ENCODE results near the gene ATG101. TPM values are rescaled to one million over a fixed set of nuclear protein-coding genes. Genes with fewer than 3 reads are reported as not detected.

The ATG101 gene
- total and polyA plus RNA-seq, 9 of the 15 experiments (the other 6 are each of a cell fraction or from before 2014, with no cell fraction given) = 2.9 to 52.4 (median 29.7) TPM

DNA sequence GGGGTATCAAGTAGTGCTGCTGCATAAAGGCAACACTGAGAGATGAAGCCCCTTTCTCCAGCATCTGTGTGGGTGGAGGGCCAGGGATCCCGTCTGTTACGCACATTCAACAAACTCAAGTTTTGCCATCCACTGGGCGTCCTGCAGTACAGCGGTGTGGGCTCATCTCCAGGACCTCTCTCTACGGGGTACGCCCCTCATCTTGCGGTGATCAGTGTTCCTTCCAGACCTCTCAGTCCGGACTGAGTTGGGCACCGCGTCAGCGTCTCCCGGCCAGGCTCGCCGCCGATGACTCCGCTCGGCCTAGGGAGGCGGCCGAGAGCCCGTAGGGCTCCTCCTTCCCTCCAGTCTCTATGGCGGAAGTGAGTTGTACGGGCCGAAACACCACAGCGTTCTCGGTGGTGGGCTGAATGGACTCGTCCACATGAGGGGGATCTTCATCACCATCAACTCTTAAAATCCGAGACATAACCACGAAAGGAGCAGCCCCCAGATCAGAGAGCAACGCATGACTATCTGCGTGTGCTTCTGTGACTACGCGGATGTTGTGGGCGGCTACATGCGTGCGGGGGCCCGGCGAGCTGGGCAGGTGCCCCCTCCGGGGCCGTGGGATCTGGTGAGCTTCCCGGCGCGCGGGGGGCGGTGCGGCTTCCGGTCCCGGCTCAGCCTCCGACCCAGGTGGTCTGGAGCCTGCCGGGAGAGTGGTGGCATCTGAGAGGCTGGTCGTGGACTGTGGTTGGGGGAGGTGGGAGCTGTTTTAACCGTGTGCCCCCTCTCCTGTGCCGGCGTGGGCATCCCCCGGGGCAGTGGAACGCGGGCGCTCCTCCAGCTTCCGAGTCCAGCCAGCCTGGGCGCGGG lies at the start of gene ATG101 (continued):
- TF ChIP-seq SPI1 (IDR thresholded peaks at IDR 0.05; ENCODE audit: borderline replicate concordance, low read depth, low read length) (0 out of 2 replicates have a peak, but pooled peaks have one; percentile 27), BACH1 (tag; IDR thresholded peaks at IDR 0.05) (no peak), TCFL5 (CRISPR knock-in tag; conservative IDR thresholded peaks at IDR 0.05) (no peak), KLF13 (tag; IDR thresholded peaks at IDR 0.05; ENCODE audit: borderline replicate concordance, low read depth) (peak; percentile 94), TOE1 (IDR thresholded peaks at IDR 0.05; ENCODE audit: borderline replicate concordance) (peak; percentile 99), TOE1 (CRISPR knock-in tag; IDR thresholded peaks at IDR 0.05; ENCODE audit: borderline replicate concordance, low read depth) (no peak), MBD2 (IDR thresholded peaks at IDR 0.05; ENCODE audit: borderline replicate concordance, low read depth) (peak; percentile 98), NCOA2 (IDR thresholded peaks at IDR 0.05; ENCODE audit: partially characterized antibody in 2 of 2) (no peak), ZNF311 (CRISPR knock-in tag; IDR thresholded peaks at IDR 0.05) (no peak), CSDE1 (IDR thresholded peaks at IDR 0.05) (no peak), KAT8 (IDR thresholded peaks at IDR 0.05; ENCODE audit: low read depth) (no peak), TCF3 (CRISPR knock-in tag; IDR thresholded peaks at IDR 0.05) (no peak), TAF15 (IDR thresholded peaks at IDR 0.05; ENCODE audit: low read depth, low read length) (no peak), TCF7 (IDR thresholded peaks at IDR 0.05; ENCODE audit: borderline replicate concordance) (0 out of 2 replicates have a peak, but pooled peaks have one; percentile 38), TARDBP (IDR thresholded peaks at IDR 0.05) (no peak), ZSCAN29 (IDR thresholded peaks at IDR 0.05) (no peak), KDM2B (CRISPR knock-in tag; IDR thresholded peaks at IDR 0.05) (peak; percentile 48; the same call in 1 of the 2 replicates), HDAC3 (IDR thresholded peaks at IDR 0.05; ENCODE audit: borderline replicate concordance, partially characterized antibody) (peak; percentile 74), GTF2A2 (tag; IDR thresholded peaks at IDR 0.05) (no peak), ZNF24 (IDR thresholded peaks at IDR 0.05) (no peak), TAF1 (IDR thresholded peaks at IDR 0.05; ENCODE audit: control insufficient read depth, extremely low read depth, insufficient read depth, low read length, severe bottlenecking) (peak; percentile 33), ZNF57 (CRISPR knock-in tag; IDR thresholded peaks at IDR 0.05) (no peak), LARP7 (IDR thresholded peaks at IDR 0.05) (0 out of 2 replicates have a peak, but pooled peaks have one; percentile 67), TRIM24 (IDR thresholded peaks at IDR 0.05) (peak; percentile 56 to 83; a peak in 3 of 4 replicates)
- TF ChIP-seq, protein P1, sequence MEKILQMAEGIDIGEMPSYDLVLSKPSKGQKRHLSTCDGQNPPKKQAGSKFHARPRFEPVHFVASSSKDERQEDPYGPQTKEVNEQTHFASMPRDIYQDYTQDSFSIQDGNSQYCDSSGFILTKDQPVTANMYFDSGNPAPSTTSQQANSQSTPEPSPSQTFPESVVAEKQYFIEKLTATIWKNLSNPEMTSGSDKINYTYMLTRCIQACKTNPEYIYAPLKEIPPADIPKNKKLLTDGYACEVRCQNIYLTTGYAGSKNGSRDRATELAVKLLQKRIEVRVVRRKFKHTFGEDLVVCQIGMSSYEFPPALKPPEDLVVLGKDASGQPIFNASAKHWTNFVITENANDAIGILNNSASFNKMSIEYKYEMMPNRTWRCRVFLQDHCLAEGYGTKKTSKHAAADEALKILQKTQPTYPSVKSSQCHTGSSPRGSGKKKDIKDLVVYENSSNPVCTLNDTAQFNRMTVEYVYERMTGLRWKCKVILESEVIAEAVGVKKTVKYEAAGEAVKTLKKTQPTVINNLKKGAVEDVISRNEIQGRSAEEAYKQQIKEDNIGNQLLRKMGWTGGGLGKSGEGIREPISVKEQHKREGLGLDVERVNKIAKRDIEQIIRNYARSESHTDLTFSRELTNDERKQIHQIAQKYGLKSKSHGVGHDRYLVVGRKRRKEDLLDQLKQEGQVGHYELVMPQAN (IDR thresholded peaks at IDR 0.05; ENCODE audit: borderline replicate concordance) = peak; percentile 98
- TF ChIP-seq, protein P2, sequence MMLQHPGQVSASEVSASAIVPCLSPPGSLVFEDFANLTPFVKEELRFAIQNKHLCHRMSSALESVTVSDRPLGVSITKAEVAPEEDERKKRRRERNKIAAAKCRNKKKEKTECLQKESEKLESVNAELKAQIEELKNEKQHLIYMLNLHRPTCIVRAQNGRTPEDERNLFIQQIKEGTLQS (IDR thresholded peaks at IDR 0.05) = peak; percentile 59; the same call in 1 of the 2 replicates
- TF ChIP-seq, protein P2 (CRISPR knock-in tag; conservative IDR thresholded peaks at IDR 0.05) = no peak

All from K562 (cell line).